Lung (tissue), 12 donors: ENCODE measurements around the gene SLC6A2. TPM values are rescaled to one million over a fixed set of nuclear protein-coding genes. Genes with fewer than 3 reads are reported as not detected.

Experiments used
- ATAC-seq: fragments of 200-7000 bp; cut with Tn5 transposase; one replicate; pipeline ENCODE4 v1.9.1; 2020; ENCODE audit warnings: moderate number of reproducible peaks; ENCODE audit not compliant: insufficient read depth, low FRiP score
- DNase-seq, 3 donors: peaks; one replicate each; pipeline ENCODE4 v3.0.0-alpha.2; 2013 to 2017
- H3K27ac ChIP-seq, 2 donors: one replicate each; pipeline ENCODE4 v1.5.1; 2013; ENCODE audit warnings: mild to moderate bottlenecking in 2 of 2, moderate library complexity in 2 of 2, control low read depth in 1 of 2, inconsistent platforms in 1 of 2, low read depth in 1 of 2, low read length in 1 of 2
- H3K27me3 ChIP-seq, 3 donors: one replicate each; pipeline ENCODE4 v1.5.1; 2013; ENCODE audit warnings: low read length in 2 of 3; ENCODE audit not compliant: control insufficient read depth in 3 of 3, insufficient read depth in 3 of 3
- H3K36me3 ChIP-seq, 4 donors: one replicate each; pipeline ENCODE4 v1.5.1; 2013; ENCODE audit warnings: low read length in 4 of 4, mild to moderate bottlenecking in 1 of 4, moderate library complexity in 1 of 4; ENCODE audit not compliant: control insufficient read depth in 4 of 4, insufficient read depth in 4 of 4
- H3K4me1 ChIP-seq, 5 donors: one replicate each; pipeline ENCODE4 v1.5.1; 2013; ENCODE audit warnings: low read length in 5 of 5, mild to moderate bottlenecking in 2 of 5, moderate library complexity in 1 of 5; ENCODE audit not compliant: control insufficient read depth in 5 of 5, insufficient read depth in 5 of 5
- H3K4me3 ChIP-seq: one replicate; pipeline ENCODE4 v1.5.1; 2013; ENCODE audit warnings: mild to moderate bottlenecking, control low read depth, moderate library complexity
- H3K9ac ChIP-seq, 2 donors: one replicate each; pipeline ENCODE4 v1.5.1; 2013; ENCODE audit warnings: low read length in 2 of 2, control low read depth in 1 of 2; ENCODE audit not compliant: insufficient read depth in 1 of 2
- H3K9me3 ChIP-seq, 4 donors: one replicate each; pipeline ENCODE4 v1.5.1; 2013; ENCODE audit warnings: low read length in 3 of 4, mild to moderate bottlenecking in 1 of 4, moderate library complexity in 1 of 4; ENCODE audit not compliant: control insufficient read depth in 4 of 4, insufficient read depth in 3 of 4
- CTCF ChIP-seq: IDR thresholded peaks from 2 replicates; pipeline ENCODE4 v1.5.1; 2012; ENCODE audit warnings: mild to moderate bottlenecking; ENCODE audit errors: control extremely low read depth, extremely low read depth
- WGBS, 2 donors: extraction: QIAGEN DNeasy Blood & Tissue Kit; methylation state at CpG; one replicate each; pipeline ENCODE4 v1.1.7; 2013; 5-methylcytosine and 5-hydroxymethylcytosine counted together
- polyA plus RNA-seq, 2 donors: library from polyadenylated mRNA; stranded (reverse); fragments of 200-250 nt; gene quantifications; one replicate each; pipeline ENCODE4 v1.2.1, GENCODE V29; 2013
- total RNA-seq, 2 donors: library from RNA; depleted of rRNA in 1 of 2; stranded (reverse); fragments of >200 nt in 1 of 2; gene quantifications; one replicate each; pipeline ENCODE4 v1.2.1, GENCODE V29; 2014 to 2021
- donor health status: control.
- donor health status: control.
- donor health status: Bipolar disorder and iron deficiency.
- donor health status: healthy.
- donor health status: DM: yes; HTN: yes; CAD: no.

SLC6A2 gene
- total and polyA plus RNA-seq, 4 donors = 0.02 to 0.26 TPM; not detected in 2

DNA sequence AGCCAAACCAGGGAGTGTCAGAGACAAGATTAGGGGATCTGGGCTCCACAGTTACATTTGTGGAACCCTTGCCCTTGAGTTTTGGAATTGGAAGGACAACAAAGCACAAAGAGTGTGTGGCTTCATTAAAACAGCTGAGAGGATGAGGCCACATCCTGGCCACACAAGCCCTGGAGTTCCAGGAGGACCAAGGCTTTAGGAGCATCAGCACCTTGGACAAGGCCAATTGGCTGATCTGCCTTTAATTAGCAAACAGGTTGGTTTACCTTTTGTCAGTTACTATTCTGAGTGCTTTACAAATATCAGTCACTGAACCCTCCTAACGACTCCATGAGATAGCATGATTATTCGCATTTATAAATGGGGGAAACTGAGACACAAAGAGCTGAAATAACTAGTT is 54.7 kb downstream of the SLC6A2 start:
- Histone ChIP-seq H3K9ac (no peak overlapping the region), H3K9me3 (no peaks in the 10 kb centered on the region), H3K4me3 (no peak overlapping the region), H3K27ac (no peak overlapping the region), H3K36me3 (no peaks in the 10 kb centered on the region), H3K27me3 (no peaks in the 10 kb centered on the region), H3K4me1 (peaks cover 0 to 11% (median 3%) of the 10 kb centered on the region in 5 donors)
- peak in 2 of 3 donors; percentile 7 to 45 for DNase-seq
- ATAC-seq = no peak
- WGBS, 2 donors = 30 to 35% methylated on average over 2 of the region's 2 CpGs
- no peak for TF ChIP-seq CTCF

- peak; percentile 77 to 84 (median 80) for DNase-seq
- Histone ChIP-seq H3K9me3 (no peaks in the 10 kb centered on the region), H3K36me3 (no peaks in the 10 kb centered on the region), H3K4me3 (no peak overlapping the region), H3K9ac (no peak overlapping the region), H3K4me1 (peaks cover 0 to 3% (median under 1%) of the 10 kb centered on the region in 5 donors), H3K27me3 (no peaks in the 10 kb centered on the region), H3K27ac (no peak overlapping the region)
- ATAC-seq = peak; percentile 85
- TF ChIP-seq CTCF = peak; percentile 51
- WGBS, 2 donors = 27 to 34% methylated on average over 10 of the region's 10 CpGs
Observed at GRCh38 chr16:55711959-55712876, 56.4 kb downstream of the SLC6A2 start.

GRCh38 chr16:55713103-55713502 is 57.3 kb downstream of the SLC6A2 start:
- Histone ChIP-seq H3K4me3 (no peak overlapping the region), H3K27me3 (no peaks in the 10 kb centered on the region), H3K4me1 (no peaks in the 10 kb centered on the region), H3K36me3 (no peaks in the 10 kb centered on the region), H3K9ac (no peak overlapping the region), H3K27ac (no peak overlapping the region), H3K9me3 (no peaks in the 10 kb centered on the region)
- 81 to 88% methylated on average over 1 of the region's 1 CpG for WGBS, 2 donors
- TF ChIP-seq CTCF = no peak
- no peak for DNase-seq
- ATAC-seq = no peak
